ENCODE measurements around the gene USH2A.

Gene USH2A, protein sequence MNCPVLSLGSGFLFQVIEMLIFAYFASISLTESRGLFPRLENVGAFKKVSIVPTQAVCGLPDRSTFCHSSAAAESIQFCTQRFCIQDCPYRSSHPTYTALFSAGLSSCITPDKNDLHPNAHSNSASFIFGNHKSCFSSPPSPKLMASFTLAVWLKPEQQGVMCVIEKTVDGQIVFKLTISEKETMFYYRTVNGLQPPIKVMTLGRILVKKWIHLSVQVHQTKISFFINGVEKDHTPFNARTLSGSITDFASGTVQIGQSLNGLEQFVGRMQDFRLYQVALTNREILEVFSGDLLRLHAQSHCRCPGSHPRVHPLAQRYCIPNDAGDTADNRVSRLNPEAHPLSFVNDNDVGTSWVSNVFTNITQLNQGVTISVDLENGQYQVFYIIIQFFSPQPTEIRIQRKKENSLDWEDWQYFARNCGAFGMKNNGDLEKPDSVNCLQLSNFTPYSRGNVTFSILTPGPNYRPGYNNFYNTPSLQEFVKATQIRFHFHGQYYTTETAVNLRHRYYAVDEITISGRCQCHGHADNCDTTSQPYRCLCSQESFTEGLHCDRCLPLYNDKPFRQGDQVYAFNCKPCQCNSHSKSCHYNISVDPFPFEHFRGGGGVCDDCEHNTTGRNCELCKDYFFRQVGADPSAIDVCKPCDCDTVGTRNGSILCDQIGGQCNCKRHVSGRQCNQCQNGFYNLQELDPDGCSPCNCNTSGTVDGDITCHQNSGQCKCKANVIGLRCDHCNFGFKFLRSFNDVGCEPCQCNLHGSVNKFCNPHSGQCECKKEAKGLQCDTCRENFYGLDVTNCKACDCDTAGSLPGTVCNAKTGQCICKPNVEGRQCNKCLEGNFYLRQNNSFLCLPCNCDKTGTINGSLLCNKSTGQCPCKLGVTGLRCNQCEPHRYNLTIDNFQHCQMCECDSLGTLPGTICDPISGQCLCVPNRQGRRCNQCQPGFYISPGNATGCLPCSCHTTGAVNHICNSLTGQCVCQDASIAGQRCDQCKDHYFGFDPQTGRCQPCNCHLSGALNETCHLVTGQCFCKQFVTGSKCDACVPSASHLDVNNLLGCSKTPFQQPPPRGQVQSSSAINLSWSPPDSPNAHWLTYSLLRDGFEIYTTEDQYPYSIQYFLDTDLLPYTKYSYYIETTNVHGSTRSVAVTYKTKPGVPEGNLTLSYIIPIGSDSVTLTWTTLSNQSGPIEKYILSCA (N-terminal part only)

DNA sequence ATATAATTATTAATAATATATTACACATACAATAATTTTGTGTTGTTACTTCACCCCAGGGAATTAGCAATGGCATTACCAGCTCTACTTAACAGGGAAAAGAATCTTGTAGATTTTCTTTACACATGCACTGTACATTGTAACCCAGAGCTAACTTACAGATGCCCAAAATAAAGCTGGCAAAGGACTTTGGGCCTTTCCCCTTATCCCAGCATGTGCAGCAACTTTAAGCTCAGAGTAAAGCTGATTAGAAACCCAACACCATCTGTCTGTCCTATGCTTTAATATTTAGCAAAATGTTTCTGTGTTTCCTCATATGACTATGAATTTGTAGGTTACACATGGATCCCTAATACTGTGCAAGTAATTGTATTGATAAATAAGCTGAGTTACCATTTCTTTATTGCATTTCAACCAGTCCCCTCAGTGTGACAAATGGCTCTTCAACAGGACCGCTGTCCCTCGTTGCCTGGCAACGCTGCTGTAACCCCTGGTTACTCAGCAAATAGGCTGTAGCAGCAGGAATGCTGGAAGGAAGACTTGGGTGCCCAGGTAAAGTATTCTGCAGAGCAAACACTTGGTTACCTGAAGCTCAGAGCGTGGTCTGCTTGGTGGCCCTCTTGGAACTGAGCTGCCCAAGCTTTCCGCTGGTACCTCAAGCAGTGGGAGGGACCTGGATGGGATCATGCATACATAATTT is at the start of gene USH2A:
TSS of gene USH2A (minus strand) at position 628 of the 700 bp plus-strand sequence. CDS start 1,112 bp downstream, outside the sequence.
- DNase-seq: no peak

DNA sequence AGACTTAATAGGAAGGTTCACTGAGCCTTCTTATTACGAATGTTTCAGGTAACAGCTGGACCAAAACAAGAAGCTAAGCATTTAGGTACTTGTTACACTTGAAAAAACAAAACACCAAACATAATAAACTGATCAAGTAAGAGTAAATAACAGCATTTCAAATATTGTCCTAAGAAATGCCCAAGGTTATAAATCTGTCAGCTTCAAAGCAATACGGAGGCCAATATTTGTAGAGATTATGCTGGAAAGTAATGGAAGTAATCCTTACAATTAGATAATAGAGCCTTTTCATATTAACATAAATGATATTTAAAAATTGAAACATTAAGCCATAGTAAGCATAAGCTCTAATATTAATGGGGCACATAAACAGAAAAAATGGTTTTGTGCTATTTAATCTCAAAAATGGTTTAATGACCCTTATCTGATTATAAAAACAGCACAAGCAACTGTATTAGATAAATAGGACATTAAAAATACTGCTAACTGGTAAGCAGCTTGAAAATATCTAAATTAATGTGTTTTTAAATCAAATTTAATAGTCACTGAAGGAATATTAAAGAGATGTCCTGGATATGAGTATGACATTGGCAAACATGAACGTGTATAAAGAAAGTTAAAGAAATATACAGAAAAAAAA is 43.0 kb upstream of the USH2A start:
- no peak for DNase-seq

DNA sequence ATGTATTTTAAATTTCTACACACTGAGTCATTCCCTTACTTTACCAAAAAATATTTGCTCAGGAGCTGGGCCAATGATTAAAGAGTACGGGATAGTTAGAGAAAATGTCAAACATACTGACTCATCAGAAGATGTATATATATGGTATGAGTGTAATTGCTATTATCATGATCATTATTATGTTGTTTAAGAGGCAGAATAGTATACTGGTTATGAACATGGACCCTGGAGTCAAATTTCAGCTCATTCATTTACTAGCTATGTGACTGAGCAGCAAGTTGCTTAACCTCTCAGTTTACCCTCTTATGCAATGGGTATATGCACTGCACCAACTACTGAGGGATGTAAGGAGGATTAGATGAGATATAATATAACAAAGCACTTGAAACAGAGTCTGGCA is 41.2 kb upstream of the USH2A start:
- no peak for DNase-seq

DNA sequence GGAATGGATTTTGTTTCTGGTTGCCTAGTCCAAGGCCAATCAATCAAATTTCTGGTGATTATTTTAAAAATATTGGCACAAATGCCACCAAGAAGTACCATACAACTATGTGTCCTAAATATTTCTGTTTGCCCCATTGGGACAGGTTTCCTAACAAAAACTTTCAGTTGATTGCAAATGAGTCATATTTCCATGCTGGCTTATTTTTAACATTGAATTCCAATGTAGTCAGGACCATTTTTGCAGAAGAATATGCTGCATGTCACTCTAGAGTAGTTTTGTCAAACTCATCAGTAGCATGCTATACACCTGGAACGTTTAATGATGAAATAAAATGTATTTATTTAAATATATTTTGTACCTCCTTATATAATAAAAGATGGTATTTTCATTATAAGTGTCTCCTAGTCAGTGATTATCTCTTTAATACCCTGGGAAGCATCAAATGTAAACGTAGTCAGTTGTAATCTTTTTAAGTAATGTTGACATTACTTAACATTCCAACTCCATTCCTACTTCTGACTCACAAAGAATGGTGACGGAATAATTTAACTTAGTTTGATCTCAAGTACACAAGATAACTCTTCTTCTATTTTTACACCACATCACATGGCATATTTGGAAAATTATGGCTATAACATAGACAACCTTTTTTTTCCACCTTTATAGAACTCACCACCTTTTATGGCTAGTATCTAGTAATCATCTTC is 39.0 kb upstream of the USH2A start:
- DNase-seq: no peak

DNA sequence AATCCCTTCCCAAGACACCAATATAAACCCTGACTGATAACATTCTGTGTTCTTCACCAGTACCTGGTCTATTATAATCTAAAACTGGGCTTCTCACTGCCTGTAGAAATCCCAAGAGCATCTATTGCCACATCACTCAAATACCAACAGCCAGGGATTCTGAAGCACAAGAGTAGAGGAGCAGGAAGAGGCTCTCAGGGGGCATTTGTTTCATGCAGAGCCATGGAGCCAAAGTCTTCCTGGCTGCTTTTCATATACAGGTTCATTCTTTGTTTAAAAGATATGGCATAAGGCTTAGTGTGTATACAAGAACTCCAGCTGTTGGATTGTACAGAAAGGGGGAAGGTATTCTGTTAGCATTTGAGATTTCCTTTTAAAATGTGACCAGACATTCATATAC is 38.2 kb upstream of the USH2A start:
- DNase-seq: no peak

DNA sequence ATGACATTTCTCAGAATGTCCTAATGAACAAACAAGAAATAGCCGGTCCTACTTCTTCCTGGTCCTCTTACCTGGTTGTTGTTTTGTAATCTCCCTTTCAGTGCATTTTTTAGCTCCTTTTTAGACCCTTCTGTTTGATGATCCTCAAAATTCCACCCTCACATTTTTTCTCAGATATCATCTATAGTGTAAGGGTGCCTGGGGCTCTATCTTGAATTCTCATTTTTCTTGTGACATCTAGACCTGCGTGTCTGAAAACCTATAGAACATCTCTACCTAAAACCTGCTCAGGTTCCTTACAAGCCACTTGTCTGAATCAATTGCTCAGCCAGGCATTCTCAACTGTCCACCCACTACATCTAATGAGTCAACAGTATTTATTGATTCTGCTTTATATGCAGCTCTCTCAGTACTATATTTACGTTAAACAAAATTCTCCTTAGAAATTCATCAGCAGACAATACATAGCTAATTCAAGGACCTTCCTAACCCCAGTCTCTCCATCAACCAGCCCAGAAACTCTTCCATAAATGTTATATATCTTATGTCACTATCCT is 36.5 kb upstream of the USH2A start:
- no peak for DNase-seq

DNA sequence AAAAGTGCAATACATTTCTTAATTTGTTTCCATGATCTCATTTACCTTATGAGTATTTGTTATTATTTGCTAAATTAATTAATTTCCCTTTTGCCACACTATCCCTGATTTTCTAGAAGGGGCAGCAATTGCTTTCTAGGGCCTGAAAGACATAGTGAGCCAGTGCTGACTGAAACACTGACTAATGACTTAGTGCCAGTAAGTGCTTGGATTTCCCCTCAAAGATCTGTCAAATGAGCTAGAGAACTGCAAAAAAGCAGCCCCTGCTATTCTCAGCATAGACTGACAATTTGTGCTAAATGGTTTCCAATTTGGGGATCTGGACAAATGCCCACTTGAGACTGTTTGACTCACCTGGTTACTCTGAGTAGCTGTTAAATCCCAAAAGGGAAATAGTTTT is 35.6 kb upstream of the USH2A start:
- DNase-seq: no peak

DNA sequence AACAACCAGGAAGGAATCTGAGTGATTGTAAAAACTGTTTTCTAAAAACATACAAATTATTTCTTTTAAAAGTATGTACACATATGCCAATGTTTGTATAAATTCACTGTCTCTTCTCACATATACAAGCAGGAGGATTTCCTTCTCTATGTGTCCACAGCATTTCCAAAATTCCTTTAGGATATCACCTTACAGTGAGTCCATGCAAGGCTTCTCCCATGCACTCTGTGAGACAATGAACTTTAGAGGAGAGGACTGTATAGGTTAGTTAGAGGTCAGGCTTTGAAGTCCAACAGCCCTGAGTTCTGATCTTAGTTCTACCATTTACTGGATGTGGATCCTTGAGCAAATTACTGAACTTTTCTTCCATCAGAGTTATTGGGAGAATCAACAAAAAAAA is 34.1 kb upstream of the USH2A start:
- no peak for DNase-seq

DNA sequence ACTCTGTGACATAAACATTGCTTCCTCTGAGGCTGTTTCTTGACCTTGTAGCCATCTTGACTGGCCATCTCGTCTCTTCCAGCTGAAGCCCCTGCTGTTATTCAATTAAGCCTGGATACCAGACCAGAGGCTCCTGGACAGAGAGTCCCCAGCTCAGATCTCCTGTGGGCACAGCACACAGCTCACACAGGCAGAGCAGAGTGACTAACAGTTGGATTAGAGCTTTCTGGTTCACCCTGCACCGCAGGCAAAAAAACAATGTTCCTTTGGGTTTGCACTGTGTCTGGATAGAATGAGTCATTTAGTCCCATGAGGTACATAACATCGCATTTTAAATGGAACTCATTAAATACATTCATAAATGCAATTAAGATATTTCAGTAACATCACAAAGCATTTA is 33.4 kb upstream of the USH2A start:
- no peak for DNase-seq

DNA sequence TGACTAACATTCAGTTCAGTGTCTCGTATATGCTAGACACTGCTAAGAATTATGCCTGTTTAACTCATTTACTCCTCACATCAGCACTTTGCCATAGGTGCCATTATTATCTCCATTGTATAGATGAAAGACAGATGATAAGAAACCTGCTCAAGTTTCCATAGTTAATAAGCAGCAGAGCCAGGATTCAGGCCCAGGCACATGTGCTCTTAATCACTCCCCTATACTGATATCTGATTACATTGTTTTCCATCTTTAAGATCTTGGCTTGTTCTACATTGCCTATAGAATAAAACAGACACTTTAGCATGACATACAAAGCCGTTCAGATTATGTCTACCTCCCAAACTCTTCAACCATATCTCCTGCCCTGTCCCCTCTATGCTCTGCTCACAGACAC is 30.5 kb upstream of the USH2A start:
- no peak for DNase-seq

DNA sequence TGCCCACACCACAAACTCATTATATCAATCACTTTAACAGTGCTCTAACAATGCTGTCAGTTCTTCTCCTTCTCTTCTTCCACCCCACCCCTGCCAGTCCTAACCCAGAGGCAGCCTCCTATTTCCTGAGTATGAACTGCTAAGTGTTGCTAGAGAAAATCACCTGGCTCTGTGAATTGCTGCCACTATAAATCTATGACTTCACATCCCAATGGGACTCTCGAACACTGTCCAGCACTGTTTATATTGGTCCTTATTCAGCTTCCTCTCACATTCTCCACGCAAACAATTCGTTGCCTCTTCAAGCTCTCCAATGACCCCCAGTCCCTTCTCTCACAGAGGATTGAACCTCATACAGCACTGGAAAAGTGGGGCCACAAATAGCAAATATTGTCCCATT is 27.0 kb upstream of the USH2A start:
- DNase-seq: no peak

DNA sequence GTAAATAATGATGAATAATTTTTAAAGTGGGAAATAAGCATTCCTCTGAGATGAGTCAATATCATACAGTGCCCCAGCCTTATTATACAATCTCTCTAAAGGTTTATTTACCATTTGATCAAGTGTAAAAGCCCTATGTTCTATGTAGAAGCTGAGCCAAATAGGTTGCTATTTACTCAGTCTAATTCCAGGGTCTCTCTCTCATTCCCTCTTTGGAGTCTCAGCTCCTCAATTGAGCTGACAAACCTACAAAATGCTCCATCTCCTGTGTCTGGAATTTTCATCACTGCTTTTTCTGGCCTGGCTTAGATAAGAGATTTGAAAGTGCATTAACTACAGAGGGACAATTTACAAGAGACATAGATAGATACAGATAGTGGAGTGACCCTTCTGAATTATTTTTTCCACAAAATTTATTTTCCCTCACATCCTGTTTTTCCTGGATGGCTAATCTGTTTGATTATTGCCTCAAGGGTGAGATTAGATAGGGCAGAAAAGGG is 24.8 kb upstream of the USH2A start:
- DNase-seq: no peak

DNA sequence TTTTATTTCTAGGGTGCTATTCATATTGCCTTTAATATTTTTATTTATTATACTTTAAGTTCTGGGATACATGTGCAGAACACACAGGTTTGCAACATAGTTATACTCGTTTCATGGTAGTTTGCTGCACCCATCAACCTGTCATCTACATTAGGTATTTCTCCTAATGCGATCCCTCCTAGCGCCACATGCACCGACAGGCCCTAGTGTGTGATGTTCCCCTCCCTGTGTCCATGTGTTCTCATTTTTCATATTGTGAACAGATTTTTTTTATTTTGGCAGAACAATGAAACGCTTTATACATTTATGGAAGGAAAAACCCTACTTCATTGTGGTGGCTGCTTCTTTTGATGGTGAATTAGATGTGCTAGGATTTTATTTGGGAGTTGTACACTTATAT is 14.4 kb upstream of the USH2A start:
- DNase-seq: no peak

DNA sequence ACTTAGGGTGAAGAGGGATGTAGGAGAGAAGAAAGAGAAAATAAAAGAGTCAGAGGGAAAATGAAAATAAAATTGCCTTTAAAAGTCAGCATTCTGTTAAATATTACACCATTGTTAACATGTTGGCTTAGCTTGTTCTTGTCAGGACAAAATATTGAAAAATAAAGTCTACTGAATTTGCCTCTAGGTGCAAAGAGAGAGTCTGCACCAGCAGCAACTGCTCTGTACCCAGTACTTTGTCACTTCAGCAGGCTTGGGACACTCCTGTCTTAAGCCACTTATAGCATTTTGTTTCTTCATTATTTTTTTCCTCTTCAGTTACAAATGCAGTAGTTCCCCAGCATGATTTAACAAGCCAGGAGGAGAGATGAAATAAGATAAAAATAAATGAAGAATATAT is 11.0 kb upstream of the USH2A start:
- DNase-seq: no peak

DNA sequence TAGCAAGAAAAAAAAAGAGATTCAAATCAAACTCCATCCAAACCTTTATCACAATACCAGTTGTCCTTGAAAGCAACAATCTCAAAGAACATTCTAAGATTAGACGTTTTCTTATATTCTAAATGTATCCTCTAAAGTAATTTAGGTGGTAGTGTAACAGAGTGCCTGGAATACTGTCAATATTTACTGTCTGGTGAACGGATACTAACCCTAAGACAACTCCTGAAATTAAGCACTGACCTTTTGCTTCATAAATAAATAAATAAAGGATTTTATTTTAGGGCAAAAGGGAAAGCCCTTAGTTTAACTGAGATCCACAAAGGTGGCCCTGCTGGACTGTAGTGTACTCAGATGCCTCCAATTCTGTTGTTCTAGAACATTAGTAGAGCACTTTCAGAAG is 9.9 kb upstream of the USH2A start:
- no peak for DNase-seq

DNA sequence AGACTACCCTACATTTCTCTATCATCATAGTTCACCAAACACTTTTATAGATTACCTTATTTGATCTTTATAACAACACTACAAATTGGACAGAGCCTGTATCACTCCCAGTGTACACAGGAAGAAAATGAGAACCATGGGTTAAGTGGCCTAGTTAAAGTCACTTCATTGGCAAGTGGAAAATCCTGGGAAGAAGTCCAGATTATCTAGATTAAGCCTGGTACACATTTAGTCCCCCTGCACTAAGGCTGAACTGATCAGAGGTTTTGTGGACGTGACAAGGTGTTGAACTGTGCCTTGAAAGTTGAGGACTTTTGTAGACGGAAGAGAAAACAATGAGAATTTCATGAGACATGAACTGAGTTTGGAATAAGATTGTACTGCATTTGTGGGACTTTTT is 7.5 kb upstream of the USH2A start:
- DNase-seq: no peak

DNA sequence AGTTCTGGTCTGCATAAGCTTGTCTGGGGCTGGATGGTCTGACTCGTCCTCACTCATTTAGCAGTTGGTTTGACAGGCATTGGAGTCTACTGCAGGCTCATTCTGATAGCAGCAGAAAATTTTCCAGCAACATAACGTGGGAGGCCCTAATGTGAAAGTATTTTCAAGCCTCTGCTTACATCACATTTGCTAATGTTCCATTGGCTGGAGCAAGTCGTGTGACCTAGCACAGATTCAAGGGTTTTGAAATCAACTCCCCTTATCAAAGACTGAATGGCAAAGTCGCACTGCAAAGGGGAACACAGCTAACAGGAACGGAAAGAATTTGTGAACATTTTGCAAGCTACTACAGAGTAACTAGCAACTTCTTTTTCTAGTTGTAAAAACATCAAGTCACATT is 2.3 kb upstream of the USH2A start:
- DNase-seq: no peak

DNA sequence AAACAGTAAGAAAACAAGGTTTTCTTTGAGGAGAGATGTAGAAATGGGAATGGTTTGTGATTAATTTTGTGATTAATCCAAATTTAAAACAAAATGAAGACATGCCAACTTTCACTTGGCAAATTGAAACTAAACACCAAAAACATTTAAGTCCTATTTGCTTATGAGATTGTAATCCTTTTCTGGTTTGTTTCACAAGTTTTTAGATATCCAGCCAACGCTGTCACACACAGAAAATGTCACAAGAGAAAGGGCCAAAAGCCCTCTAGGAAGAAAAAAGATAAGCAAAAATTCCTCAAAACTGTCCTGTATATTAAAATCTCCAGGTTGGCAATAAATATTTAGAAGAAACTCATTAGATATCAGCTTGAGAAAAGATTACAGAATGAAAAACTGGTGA is 2.5 kb downstream of the USH2A start:
- no peak for DNase-seq

DNA sequence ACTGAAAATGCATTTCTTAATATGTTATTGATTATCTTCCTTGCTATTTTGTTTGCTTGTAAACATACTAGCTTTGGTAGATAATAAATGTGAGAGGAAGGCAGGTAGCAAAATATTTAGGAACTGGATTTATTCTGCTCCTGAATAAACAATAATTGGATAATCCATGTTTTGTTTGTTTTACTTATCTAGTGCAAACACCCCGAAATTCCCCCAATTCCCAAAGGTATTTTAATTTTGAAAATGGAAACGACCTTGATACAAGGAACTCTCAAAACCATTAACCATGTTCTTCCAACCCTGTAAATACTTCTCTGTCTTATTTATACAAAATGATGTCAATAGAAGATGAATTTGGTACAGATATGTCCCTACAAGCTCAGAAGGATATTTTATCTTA is 3.0 kb downstream of the USH2A start:
- DNase-seq: no peak

DNA sequence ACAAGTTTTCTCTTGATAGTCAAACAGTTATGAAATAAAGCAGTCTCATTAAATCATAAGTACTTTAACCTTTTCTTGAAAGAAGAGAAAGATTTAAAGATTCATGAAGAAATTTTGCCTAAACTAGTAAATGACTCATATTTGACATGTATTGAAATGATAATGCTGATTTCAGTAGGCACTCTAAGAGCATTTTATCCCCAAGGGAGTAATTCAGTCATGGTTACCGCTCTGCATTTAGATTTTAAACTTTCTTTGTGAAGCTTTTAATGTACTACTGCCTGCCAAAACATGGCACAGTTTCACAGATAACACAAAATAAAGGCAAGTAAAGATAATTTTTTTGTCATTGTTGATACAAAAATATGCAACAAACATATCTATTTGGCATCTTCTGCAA is 6.8 kb downstream of the USH2A start:
- DNase-seq: no peak

DNA sequence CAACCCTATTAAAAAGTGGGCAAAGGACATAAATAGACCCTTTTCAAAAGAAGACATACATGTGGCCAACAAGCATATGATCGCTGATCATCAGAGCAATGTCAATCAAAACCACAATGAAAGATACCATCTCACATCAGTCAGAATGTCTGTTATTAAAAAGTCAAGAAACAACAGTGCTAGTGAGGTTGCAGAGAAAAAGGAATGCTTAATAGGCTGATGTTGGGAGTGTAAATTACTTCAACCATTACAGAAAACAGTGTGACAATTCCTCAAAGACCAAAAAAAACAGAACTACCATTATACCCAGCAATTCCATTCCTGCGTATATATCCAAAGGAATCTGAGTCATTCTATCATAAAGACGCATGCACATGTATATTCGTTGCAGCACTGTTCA is 13.2 kb downstream of the USH2A start:
- no peak for DNase-seq
